Panc1 (cell line): ENCODE data around the gene ZSCAN12. TPM values are rescaled to one million over a fixed set of nuclear protein-coding genes. Genes with fewer than 3 reads are reported as not detected.

Experiments used
- ATAC-seq: fragments of 200-7000 bp; cut with Tn5 transposase; 2 replicates; pipeline ENCODE4 v1.9.1; 2020; ENCODE audit warnings: mild to moderate bottlenecking, moderate library complexity
- BruUV-seq: library from RNA; stranded (reverse); fragments of 400-500 nt; replicated peaks from 2 replicates; lab custom pipeline; 2021; lab: Mats Ljungman, UMichigan
- CTCF ChIA-PET: fragments of 300-600 bp; sonication (Branson Sonifier 250); formaldehyde crosslinking; loops from one replicate; lab custom pipeline; 2022; ENCODE audit warnings: antibody characterized with exemption; lab: Charles Lee
- POLR2A ChIA-PET: fragments of 300-600 bp; sonication (Branson Sonifier 250); formaldehyde crosslinking; loops from one replicate; lab custom pipeline; 2022; ENCODE audit warnings: antibody characterized with exemption; lab: Charles Lee
- DNase-seq: peaks from one replicate; pipeline ENCODE4 v3.0.0-alpha.2; 2010; ENCODE audit warnings: low read depth, low spot score
- H3K27ac ChIP-seq: 2 replicates; pipeline ENCODE4 v1.5.1; 2011; ENCODE audit warnings: mild to moderate bottlenecking, low read length, inconsistent platforms
- H3K27me3 ChIP-seq: fragments of 200-500 bp; sonication (Bioruptor generic); 2 replicates; pipeline ENCODE4 v1.6.0; 2014; ENCODE audit warnings: low read length, inconsistent platforms; ENCODE audit not compliant: control insufficient read depth, insufficient read depth
- H3K36me3 ChIP-seq: fragments of 200-500 bp; sonication (Bioruptor generic); 2 replicates; pipeline ENCODE4 v1.5.1; 2014; ENCODE audit warnings: inconsistent platforms, mild to moderate bottlenecking, low read length, moderate library complexity; ENCODE audit not compliant: control insufficient read depth, insufficient read depth
- H3K4me1 ChIP-seq: 2 replicates; pipeline ENCODE4 v1.5.1; 2011; ENCODE audit warnings: inconsistent platforms, mild to moderate bottlenecking, low read length, moderate library complexity; ENCODE audit not compliant: control insufficient read depth, insufficient read depth
- H3K4me3 ChIP-seq, 2 experiments: 2 replicates each; pipeline ENCODE4 v1.5.1; 2011 to 2012; ENCODE audit warnings: low read depth in 2 of 2, low read length in 2 of 2, mild to moderate bottlenecking in 2 of 2, inconsistent platforms in 1 of 2, moderate library complexity in 1 of 2
- H3K9me3 ChIP-seq: fragments of 200-500 bp; sonication (Bioruptor generic); 2 replicates; pipeline ENCODE4 v1.5.1; 2014; ENCODE audit warnings: low read depth, mild to moderate bottlenecking, inconsistent platforms, low read length, moderate library complexity; ENCODE audit not compliant: control insufficient read depth, insufficient read depth
- POLR2AphosphoS5 ChIP-seq: IDR thresholded peaks from 2 replicates; pipeline ENCODE4 v1.6.1; 2012; ENCODE audit warnings: mild to moderate bottlenecking, low read depth, low read length, moderate library complexity
- REST ChIP-seq, 2 experiments: IDR thresholded peaks; 2 replicates each; pipeline ENCODE4 v1.6.1; 2011 to 2012; ENCODE audit warnings: low read depth in 2 of 2, control low read depth in 1 of 2, low read length in 1 of 2, mild to moderate bottlenecking in 1 of 2, moderate library complexity in 1 of 2; ENCODE audit not compliant: insufficient read depth in 1 of 2
- SIN3A ChIP-seq: IDR thresholded peaks from 2 replicates; pipeline ENCODE4 v1.6.1; 2012; ENCODE audit warnings: low read depth, mild to moderate bottlenecking, low read length, moderate library complexity, borderline replicate concordance; ENCODE audit not compliant: insufficient read depth
- TCF7L2 ChIP-seq: IDR thresholded peaks from 2 replicates; pipeline ENCODE4 v1.6.1; 2011; ENCODE audit warnings: mild to moderate bottlenecking, low read depth, low read length, inconsistent platforms
- in situ Hi-C: cut with HindIII; loops from 2 replicates; pipeline ENCODE4 v1.10.0; 2016; ENCODE audit warnings: low sequenced_read_pairs, low pct_unique_long_range_greater_than_20kb
- intact Hi-C: fragments of 100-400 bp; cut with micrococcal nuclease; formaldehyde crosslinking; loops from one replicate; pipeline ENCODE4 v1.10.0; 2022; ENCODE audit not compliant: unreplicated experiment
- total RNA-seq: library from RNA; stranded (reverse); gene quantifications from one replicate; pipeline ENCODE4 v1.2.1, GENCODE V29; 2021; ENCODE audit not compliant: unreplicated experiment
- TF ChIP-seq, protein P1 (sequence below): fragments of 450-650 bp; IDR thresholded peaks from 2 replicates; pipeline ENCODE4 v1.5.1; 2017; ENCODE audit warnings: mild to moderate bottlenecking

The ZSCAN12 gene
- total RNA-seq, 1 experiment from 2014 or later: 3.2 TPM

GRCh38 chr6:28373925-28374324 lies 25.6 kb downstream of the ZSCAN12 start:
- intact Hi-C loops (no loop called here), in situ Hi-C loops (no loop called here)
- POLR2A ChIA-PET: no interaction called here
- Histone ChIP-seq H3K4me3 (no peak overlapping the region), H3K27ac (no peak overlapping the region), H3K27me3 (no peaks in the 10 kb centered on the region), H3K4me1 (no peaks in the 10 kb centered on the region), H3K36me3 (no peaks in the 10 kb centered on the region), H3K9me3 (peaks cover 6% of the 10 kb centered on the region; the same call in 1 of the 2 replicates)
- ATAC-seq (no peak), DNase-seq (no peak)
- CTCF ChIA-PET: no interaction called here
- TF ChIP-seq POLR2AphosphoS5 (no peak), SIN3A (no peak), REST (IDR thresholded peaks at IDR 0.05; ENCODE audit: insufficient read depth in 1 of 2, low read depth in 2 of 2, low read length in 1 of 2) (no peak), TCF7L2 (no peak)
- TF ChIP-seq, protein P1, sequence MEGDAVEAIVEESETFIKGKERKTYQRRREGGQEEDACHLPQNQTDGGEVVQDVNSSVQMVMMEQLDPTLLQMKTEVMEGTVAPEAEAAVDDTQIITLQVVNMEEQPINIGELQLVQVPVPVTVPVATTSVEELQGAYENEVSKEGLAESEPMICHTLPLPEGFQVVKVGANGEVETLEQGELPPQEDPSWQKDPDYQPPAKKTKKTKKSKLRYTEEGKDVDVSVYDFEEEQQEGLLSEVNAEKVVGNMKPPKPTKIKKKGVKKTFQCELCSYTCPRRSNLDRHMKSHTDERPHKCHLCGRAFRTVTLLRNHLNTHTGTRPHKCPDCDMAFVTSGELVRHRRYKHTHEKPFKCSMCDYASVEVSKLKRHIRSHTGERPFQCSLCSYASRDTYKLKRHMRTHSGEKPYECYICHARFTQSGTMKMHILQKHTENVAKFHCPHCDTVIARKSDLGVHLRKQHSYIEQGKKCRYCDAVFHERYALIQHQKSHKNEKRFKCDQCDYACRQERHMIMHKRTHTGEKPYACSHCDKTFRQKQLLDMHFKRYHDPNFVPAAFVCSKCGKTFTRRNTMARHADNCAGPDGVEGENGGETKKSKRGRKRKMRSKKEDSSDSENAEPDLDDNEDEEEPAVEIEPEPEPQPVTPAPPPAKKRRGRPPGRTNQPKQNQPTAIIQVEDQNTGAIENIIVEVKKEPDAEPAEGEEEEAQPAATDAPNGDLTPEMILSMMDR: no peak
- no TSS peak for BruUV-seq

GRCh38 chr6:28371706-28372451 lies 27.7 kb downstream of the ZSCAN12 start:
- no peak for ATAC-seq
- CTCF ChIA-PET: no interaction called here
- Histone ChIP-seq H3K4me3 (no peak overlapping the region), H3K9me3 (no peaks in the 10 kb centered on the region), H3K27me3 (no peaks in the 10 kb centered on the region), H3K27ac (no peak overlapping the region), H3K36me3 (no peaks in the 10 kb centered on the region), H3K4me1 (no peaks in the 10 kb centered on the region)
- no peak for TF ChIP-seq TCF7L2
- TF ChIP-seq, protein P1: no peak
- TF ChIP-seq REST (IDR thresholded peaks at IDR 0.05; ENCODE audit: insufficient read depth in 1 of 2, low read depth in 2 of 2, low read length in 1 of 2): no peak
- no peak for TF ChIP-seq POLR2AphosphoS5
- no peak for TF ChIP-seq SIN3A
- intact Hi-C loops: no loop called here
- in situ Hi-C loops: no loop called here
- BruUV-seq: no TSS peak
- POLR2A ChIA-PET: interaction anchor here (0.6 to 0.7 kb wide), 3 partner anchors 12 to 267 kb away, joined by 3 to 19 read pairs (median 7); no protein-coding TSS in a partner anchor
- DNase-seq: no peak
